ENCODE results near the gene CDK5R2.

CDK5R2 gene

GRCh38 chr2:219001577-219002394 lies 42.3 kb downstream of the CDK5R2 start:
- H3K4me3 ChIP-seq (ENCODE audit: low read depth, low read length) = no peak overlapping the region

- H3K4me3 ChIP-seq (ENCODE audit: low read depth, low read length) = peak overlapping the region; percentile 41
Observed at GRCh38 chr2:219002395-219003266, 43.2 kb downstream of the CDK5R2 start.

- peak overlapping the region; percentile 41 for H3K4me3 ChIP-seq (ENCODE audit: low read depth, low read length)
Observed at GRCh38 chr2:219003267-219003634, 43.8 kb downstream of the CDK5R2 start.

- H3K4me3 ChIP-seq (ENCODE audit: low read depth, low read length) = no peak overlapping the region
Observed at GRCh38 chr2:219003979-219004378, 44.5 kb downstream of the CDK5R2 start.

GRCh38 chr2:219009294-219009693 lies 49.8 kb downstream of the CDK5R2 start:
- no peak overlapping the region for H3K4me3 ChIP-seq (ENCODE audit: low read depth, low read length)

- no peak overlapping the region for H3K4me3 ChIP-seq (ENCODE audit: low read depth, low read length)
Observed at GRCh38 chr2:219010162-219010756, 50.8 kb downstream of the CDK5R2 start.

- no peak overlapping the region for H3K4me3 ChIP-seq (ENCODE audit: low read depth, low read length)
Observed at GRCh38 chr2:219010873-219011272, 51.4 kb downstream of the CDK5R2 start.
